ENCODE results near the gene PTTG1IP. TPM values are rescaled to one million over a fixed set of nuclear protein-coding genes. Genes with fewer than 3 reads are reported as not detected.

PTTG1IP gene
- total and polyA plus RNA-seq, 2 of the 13 experiments (the other 11 are each of a cell fraction or from before 2014, with no cell fraction given) = 161 to 700 TPM

DNA sequence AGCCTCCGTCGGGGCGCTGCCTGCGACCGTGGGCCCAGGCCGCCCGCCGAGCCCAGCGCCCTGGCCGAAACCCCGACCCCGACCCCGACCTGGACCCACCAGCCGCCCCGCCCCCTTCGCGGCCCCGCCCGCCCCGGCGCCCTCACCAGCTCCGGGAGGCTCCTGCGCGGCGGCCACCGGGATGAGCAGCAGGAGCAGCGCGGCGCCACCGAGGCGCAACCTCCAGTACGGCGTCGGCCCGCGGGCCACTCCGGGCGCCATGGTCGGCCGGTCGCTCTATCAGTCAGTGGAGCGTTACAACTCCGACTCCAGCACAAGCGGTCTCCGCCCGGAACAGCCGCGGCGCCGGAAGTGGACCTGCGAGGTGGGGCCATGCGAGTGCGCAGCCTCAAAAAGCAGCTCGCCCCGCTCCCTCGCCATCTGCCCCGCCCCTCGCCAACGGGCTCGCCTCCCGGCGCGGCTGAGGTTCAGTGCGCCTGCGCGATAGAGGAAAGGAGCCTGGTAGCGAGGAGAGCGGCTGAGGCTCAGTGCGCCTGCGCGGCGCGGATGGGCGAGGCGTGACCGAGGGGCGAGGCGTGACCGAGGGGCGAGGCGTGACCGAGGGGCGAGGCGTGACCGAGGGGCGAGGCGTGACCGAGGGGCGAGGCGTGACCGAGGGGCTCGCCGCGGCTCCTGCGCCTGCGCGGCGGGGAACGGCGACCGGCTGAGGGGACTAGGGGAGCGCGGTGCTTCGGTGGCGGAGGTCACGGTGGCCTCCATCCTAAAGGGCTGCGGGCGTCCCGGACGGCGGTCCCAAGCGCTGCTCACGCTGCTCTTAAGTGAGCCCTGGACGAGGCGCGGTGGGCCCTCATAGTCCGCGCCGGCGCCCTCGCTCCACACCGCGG, at the start of gene PTTG1IP (continued):
- TF ChIP-seq ARHGAP35 (CRISPR knock-in tag; IDR thresholded peaks at IDR 0.05; ENCODE audit: borderline replicate concordance) = no peak
- TF ChIP-seq, protein P1, sequence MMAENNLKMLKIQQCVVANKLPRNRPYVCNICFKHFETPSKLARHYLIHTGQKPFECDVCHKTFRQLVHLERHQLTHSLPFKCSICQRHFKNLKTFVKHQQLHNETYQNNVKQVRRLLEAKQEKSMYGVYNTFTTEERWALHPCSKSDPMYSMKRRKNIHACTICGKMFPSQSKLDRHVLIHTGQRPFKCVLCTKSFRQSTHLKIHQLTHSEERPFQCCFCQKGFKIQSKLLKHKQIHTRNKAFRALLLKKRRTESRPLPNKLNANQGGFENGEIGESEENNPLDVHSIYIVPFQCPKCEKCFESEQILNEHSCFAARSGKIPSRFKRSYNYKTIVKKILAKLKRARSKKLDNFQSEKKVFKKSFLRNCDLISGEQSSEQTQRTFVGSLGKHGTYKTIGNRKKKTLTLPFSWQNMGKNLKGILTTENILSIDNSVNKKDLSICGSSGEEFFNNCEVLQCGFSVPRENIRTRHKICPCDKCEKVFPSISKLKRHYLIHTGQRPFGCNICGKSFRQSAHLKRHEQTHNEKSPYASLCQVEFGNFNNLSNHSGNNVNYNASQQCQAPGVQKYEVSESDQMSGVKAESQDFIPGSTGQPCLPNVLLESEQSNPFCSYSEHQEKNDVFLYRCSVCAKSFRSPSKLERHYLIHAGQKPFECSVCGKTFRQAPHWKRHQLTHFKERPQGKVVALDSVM (CRISPR knock-in tag; IDR thresholded peaks at IDR 0.05) = peak; percentile 48; the same call in 1 of the 2 replicates
- no peak for TF ChIP-seq ZNF678 (CRISPR knock-in tag; IDR thresholded peaks at IDR 0.05)
- TF ChIP-seq GTF3A (CRISPR knock-in tag; conservative IDR thresholded peaks at IDR 0.05) = no peak
- no peak for TF ChIP-seq ZNF253 (CRISPR knock-in tag; IDR thresholded peaks at IDR 0.05; ENCODE audit: borderline replicate concordance)
- TF ChIP-seq PHF21A (CRISPR knock-in tag; IDR thresholded peaks at IDR 0.05) = no peak
- TF ChIP-seq, protein P2, sequence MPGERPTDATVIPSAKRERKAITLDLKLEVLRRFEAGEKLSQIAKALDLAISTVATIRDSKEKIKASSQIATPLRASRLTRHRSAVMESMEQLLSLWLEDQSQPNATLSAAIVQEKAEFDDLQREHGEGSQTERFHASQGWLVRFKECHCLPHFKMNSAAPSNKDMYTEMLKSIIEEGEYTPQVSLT (CRISPR knock-in tag; IDR thresholded peaks at IDR 0.05; ENCODE audit: borderline replicate concordance, low read depth) = no peak; the same call in 1 of the 2 replicates
- TF ChIP-seq ZNF850 (CRISPR knock-in tag; conservative IDR thresholded peaks at IDR 0.05) = no peak
- no peak for TF ChIP-seq SRF (IDR thresholded peaks at IDR 0.05; ENCODE audit: low read depth, low read length)
- TF ChIP-seq, protein P3, sequence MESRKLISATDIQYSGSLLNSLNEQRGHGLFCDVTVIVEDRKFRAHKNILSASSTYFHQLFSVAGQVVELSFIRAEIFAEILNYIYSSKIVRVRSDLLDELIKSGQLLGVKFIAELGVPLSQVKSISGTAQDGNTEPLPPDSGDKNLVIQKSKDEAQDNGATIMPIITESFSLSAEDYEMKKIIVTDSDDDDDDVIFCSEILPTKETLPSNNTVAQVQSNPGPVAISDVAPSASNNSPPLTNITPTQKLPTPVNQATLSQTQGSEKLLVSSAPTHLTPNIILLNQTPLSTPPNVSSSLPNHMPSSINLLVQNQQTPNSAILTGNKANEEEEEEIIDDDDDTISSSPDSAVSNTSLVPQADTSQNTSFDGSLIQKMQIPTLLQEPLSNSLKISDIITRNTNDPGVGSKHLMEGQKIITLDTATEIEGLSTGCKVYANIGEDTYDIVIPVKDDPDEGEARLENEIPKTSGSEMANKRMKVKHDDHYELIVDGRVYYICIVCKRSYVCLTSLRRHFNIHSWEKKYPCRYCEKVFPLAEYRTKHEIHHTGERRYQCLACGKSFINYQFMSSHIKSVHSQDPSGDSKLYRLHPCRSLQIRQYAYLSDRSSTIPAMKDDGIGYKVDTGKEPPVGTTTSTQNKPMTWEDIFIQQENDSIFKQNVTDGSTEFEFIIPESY (CRISPR knock-in tag; IDR thresholded peaks at IDR 0.05) = no peak; the same call in 1 of the 2 replicates
- TF ChIP-seq, protein P4, sequence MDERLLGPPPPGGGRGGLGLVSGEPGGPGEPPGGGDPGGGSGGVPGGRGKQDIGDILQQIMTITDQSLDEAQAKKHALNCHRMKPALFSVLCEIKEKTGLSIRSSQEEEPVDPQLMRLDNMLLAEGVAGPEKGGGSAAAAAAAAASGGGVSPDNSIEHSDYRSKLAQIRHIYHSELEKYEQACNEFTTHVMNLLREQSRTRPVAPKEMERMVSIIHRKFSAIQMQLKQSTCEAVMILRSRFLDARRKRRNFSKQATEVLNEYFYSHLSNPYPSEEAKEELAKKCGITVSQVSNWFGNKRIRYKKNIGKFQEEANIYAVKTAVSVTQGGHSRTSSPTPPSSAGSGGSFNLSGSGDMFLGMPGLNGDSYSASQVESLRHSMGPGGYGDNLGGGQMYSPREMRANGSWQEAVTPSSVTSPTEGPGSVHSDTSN (CRISPR knock-in tag; IDR thresholded peaks at IDR 0.05) = no peak
- TF ChIP-seq, protein P5, sequence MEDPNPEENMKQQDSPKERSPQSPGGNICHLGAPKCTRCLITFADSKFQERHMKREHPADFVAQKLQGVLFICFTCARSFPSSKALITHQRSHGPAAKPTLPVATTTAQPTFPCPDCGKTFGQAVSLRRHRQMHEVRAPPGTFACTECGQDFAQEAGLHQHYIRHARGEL (CRISPR knock-in tag; IDR thresholded peaks at IDR 0.05) = no peak
- TF ChIP-seq, protein P6, sequence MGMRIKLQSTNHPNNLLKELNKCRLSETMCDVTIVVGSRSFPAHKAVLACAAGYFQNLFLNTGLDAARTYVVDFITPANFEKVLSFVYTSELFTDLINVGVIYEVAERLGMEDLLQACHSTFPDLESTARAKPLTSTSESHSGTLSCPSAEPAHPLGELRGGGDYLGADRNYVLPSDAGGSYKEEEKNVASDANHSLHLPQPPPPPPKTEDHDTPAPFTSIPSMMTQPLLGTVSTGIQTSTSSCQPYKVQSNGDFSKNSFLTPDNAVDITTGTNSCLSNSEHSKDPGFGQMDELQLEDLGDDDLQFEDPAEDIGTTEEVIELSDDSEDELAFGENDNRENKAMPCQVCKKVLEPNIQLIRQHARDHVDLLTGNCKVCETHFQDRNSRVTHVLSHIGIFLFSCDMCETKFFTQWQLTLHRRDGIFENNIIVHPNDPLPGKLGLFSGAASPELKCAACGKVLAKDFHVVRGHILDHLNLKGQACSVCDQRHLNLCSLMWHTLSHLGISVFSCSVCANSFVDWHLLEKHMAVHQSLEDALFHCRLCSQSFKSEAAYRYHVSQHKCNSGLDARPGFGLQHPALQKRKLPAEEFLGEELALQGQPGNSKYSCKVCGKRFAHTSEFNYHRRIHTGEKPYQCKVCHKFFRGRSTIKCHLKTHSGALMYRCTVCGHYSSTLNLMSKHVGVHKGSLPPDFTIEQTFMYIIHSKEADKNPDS (CRISPR knock-in tag; IDR thresholded peaks at IDR 0.05) = no peak
- peak; percentile 84 for TF ChIP-seq POLR2G (IDR thresholded peaks at IDR 0.05; ENCODE audit: low read depth, low read length)
- TF ChIP-seq, protein P7, sequence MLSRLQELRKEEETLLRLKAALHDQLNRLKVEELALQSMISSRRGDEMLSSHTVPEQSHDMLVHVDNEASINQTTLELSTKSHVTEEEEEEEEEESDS (CRISPR knock-in tag; IDR thresholded peaks at IDR 0.05; ENCODE audit: borderline replicate concordance) = 0 out of 2 replicates have a peak, but pooled peaks have one; percentile 54
- no peak for TF ChIP-seq KDM1A (CRISPR knock-in tag; IDR thresholded peaks at IDR 0.05)
- TF ChIP-seq, protein P8, sequence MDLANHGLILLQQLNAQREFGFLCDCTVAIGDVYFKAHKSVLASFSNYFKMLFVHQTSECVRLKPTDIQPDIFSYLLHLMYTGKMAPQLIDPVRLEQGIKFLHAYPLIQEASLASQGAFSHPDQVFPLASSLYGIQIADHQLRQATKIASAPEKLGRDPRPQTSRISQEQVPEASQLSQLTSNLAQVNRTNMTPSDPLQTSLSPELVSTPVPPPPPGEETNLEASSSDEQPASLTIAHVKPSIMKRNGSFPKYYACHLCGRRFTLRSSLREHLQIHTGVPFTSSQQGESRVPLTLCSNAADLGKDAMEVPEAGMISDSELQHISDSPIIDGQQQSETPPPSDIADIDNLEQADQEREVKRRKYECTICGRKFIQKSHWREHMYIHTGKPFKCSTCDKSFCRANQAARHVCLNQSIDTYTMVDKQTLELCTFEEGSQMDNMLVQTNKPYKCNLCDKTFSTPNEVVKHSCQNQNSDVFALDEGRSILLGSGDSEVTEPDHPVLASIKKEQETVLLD (CRISPR knock-in tag; IDR thresholded peaks at IDR 0.05; ENCODE audit: low read depth) = no peak; the same call in 1 of the 2 replicates
- no peak for TF ChIP-seq ZNF44 (CRISPR knock-in tag; IDR thresholded peaks at IDR 0.05)

Measured in HepG2 (cell line).